Measurements from ENCODE around the gene ZMYND10.

DNA sequence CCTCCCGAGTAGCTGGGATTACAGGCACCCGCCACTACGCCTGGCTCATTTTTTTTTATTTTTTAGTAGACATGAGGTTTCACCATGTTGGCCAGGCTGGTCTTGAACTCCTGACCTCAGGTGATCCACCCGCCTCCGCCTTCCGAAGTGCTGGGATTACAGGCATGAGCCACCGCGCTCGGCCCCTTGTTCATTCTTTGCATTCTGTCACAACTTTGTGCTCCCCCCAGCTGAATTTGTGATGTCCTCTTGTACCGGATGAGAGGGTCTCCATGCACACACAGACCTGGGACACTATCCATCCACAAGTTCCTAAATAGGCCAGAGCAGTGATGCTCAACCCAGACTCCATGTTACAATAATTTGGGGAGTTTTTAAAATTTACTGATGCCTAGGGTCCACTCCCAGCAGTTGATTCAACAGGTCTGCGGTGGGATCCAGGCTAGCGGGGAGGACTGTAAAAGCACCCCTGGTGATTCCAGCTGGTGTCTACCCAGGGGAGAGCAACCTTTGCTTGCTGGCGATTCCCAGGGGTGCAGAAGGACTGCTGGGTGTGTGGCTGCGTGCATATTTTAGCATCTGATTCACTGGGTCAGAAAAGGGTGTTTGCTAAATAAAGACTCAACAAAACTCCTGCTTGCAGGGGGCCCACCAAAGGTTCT, 5.9 kb downstream of the ZMYND10 start:
- TF ChIP-seq CTCF (conservative IDR thresholded peaks at IDR 0.05; ENCODE audit: low read depth, low read length), result no peak
- no peak for TF ChIP-seq EZH2 (IDR thresholded peaks at IDR 0.05; ENCODE audit: borderline replicate concordance, low read depth, low read length, poor library complexity, severe bottlenecking)

All from A673 (cell line).